Esophagus muscularis mucosa (tissue), 4 donors: Measurements from ENCODE around the gene MSI2.

Experiments
- CTCF ChIP-seq, 3 experiments: fragments of 200-600 bp in 2 of 3; fragments of 450-650 bp in 1 of 3; sonication (generic) in 2 of 3; IDR thresholded peaks; one replicate each; pipeline ENCODE4 v1.5.1; 2017 to 2019; ENCODE audit warnings: antibody characterized with exemption in 3 of 3, mild to moderate bottlenecking in 2 of 3, moderate library complexity in 1 of 3
- EP300 ChIP-seq: sonication (generic); formaldehyde crosslinking; IDR thresholded peaks from one replicate; pipeline ENCODE4 v1.6.1; 2017; ENCODE audit warnings: antibody characterized with exemption
- POLR2A ChIP-seq: fragments of 450-650 bp; IDR thresholded peaks from one replicate; pipeline ENCODE4 v1.6.1; 2017; ENCODE audit warnings: antibody characterized with exemption, moderate library complexity, mild to moderate bottlenecking, low read depth

- no peak for TF ChIP-seq CTCF (IDR thresholded peaks at IDR 0.05)
- TF ChIP-seq POLR2A: no peak
- no peak for TF ChIP-seq EP300
Measured at GRCh38 chr17:57311281-57312216, 55.2 kb downstream of the MSI2 start.
